IMR-90 (cell line): Measurements from ENCODE around the gene CCZ1B.
"Not testable (repeated sequence)": the region's sequence is repeated elsewhere in the genome, so short reads cannot be mapped to it uniquely, and the experiment has no call there.

Source experiments
- BHLHE40 ChIP-seq: fragments of 150-350 bp; IDR thresholded peaks from 2 replicates; pipeline ENCODE4 v1.6.1; 2016; ENCODE audit warnings: mild to moderate bottlenecking, low read depth, low read length
- CEBPB ChIP-seq: IDR thresholded peaks from 2 replicates; pipeline ENCODE4 v1.6.1; 2012; ENCODE audit warnings: low read depth, low read length, improper control_type of control experiment
- MAFK ChIP-seq: IDR thresholded peaks from 2 replicates; pipeline ENCODE4 v1.6.1; 2012; ENCODE audit warnings: low read depth, low read length, improper control_type of control experiment
- MXI1 ChIP-seq: IDR thresholded peaks from 2 replicates; pipeline ENCODE4 v1.6.1; 2012; ENCODE audit warnings: low read depth, mild to moderate bottlenecking, low read length, moderate library complexity, borderline replicate concordance
- POLR2A ChIP-seq: IDR thresholded peaks from 2 replicates; pipeline ENCODE4 v1.6.1; 2012; ENCODE audit warnings: mild to moderate bottlenecking, low read depth, low read length
- RAD21 ChIP-seq: IDR thresholded peaks from 2 replicates; pipeline ENCODE4 v1.6.1; 2012; ENCODE audit warnings: low read length, improper control_type of control experiment
- RCOR1 ChIP-seq: IDR thresholded peaks from 2 replicates; pipeline ENCODE4 v1.6.1; 2012; ENCODE audit warnings: mild to moderate bottlenecking, low read length, improper control_type of control experiment; ENCODE audit not compliant: insufficient replicate concordance
- RFX5 ChIP-seq: IDR thresholded peaks from 2 replicates; pipeline ENCODE4 v1.8.0; 2012; ENCODE audit warnings: low read depth, mild to moderate bottlenecking, low read length, moderate library complexity
- SMC3 ChIP-seq: fragments of 150-350 bp; IDR thresholded peaks from 2 replicates; pipeline ENCODE4 v1.6.1; 2016; ENCODE audit warnings: low read depth, mild to moderate bottlenecking, antibody characterized with exemption, low read length, moderate library complexity
- TF ChIP-seq, protein P1 (sequence below): fragments of 150-350 bp; IDR thresholded peaks from 2 replicates; pipeline ENCODE4 v1.6.1; 2017; ENCODE audit warnings: mild to moderate bottlenecking, antibody characterized with exemption, low read length, low read depth
- TF ChIP-seq, protein P2 (sequence below): conservative IDR thresholded peaks from 2 replicates; pipeline ENCODE4 v1.5.1; 2012; ENCODE audit warnings: mild to moderate bottlenecking, low read depth, low read length, improper control_type of control experiment
- TF ChIP-seq, protein P3 (sequence below): fragments of 150-350 bp; IDR thresholded peaks from 2 replicates; pipeline ENCODE4 v1.6.1; 2016; ENCODE audit warnings: low read depth, mild to moderate bottlenecking, low read length, moderate library complexity, borderline replicate concordance

DNA sequence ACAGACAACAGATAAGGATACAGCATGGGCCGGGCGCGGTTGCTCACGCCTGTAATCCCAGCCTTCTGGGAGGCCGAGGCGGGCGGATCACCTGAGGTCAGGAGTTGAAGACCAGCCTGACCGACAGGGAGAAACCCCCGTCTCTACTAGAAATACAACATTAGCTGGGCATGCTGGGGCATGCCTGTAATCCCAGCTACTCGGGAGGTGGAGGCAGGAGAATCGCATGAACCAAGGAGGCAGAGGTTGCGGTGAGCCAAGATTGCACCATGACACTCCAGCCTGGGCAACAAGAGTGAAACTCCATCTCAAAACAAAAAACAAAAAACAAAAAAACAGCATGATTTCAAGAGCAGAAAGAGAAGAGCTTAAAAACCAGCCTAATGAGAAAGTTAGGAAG, 38.1 kb upstream of the CCZ1B start:
- TF ChIP-seq, protein P1, sequence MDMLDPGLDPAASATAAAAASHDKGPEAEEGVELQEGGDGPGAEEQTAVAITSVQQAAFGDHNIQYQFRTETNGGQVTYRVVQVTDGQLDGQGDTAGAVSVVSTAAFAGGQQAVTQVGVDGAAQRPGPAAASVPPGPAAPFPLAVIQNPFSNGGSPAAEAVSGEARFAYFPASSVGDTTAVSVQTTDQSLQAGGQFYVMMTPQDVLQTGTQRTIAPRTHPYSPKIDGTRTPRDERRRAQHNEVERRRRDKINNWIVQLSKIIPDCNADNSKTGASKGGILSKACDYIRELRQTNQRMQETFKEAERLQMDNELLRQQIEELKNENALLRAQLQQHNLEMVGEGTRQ, result not testable (repeated sequence)
- not testable (repeated sequence) for TF ChIP-seq RCOR1, CEBPB, MAFK, POLR2A, SMC3, RAD21, MXI1, BHLHE40, RFX5
- TF ChIP-seq, protein P2, sequence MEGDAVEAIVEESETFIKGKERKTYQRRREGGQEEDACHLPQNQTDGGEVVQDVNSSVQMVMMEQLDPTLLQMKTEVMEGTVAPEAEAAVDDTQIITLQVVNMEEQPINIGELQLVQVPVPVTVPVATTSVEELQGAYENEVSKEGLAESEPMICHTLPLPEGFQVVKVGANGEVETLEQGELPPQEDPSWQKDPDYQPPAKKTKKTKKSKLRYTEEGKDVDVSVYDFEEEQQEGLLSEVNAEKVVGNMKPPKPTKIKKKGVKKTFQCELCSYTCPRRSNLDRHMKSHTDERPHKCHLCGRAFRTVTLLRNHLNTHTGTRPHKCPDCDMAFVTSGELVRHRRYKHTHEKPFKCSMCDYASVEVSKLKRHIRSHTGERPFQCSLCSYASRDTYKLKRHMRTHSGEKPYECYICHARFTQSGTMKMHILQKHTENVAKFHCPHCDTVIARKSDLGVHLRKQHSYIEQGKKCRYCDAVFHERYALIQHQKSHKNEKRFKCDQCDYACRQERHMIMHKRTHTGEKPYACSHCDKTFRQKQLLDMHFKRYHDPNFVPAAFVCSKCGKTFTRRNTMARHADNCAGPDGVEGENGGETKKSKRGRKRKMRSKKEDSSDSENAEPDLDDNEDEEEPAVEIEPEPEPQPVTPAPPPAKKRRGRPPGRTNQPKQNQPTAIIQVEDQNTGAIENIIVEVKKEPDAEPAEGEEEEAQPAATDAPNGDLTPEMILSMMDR, result not testable (repeated sequence)
- TF ChIP-seq, protein P3, sequence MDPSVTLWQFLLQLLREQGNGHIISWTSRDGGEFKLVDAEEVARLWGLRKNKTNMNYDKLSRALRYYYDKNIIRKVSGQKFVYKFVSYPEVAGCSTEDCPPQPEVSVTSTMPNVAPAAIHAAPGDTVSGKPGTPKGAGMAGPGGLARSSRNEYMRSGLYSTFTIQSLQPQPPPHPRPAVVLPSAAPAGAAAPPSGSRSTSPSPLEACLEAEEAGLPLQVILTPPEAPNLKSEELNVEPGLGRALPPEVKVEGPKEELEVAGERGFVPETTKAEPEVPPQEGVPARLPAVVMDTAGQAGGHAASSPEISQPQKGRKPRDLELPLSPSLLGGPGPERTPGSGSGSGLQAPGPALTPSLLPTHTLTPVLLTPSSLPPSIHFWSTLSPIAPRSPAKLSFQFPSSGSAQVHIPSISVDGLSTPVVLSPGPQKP, result not testable (repeated sequence)
